CD4-positive, alpha-beta T cell treated with Interleukin-4 for 1 hour (primary cell): ENCODE data around the gene CTNNB1.

Experiments
- DNase-seq, 2 donors: peaks; one replicate each; pipeline ENCODE4 v3.0.0-alpha.2; 2020 to 2022

Gene CTNNB1

GRCh38 chr3:41198950-41199865, at the start of gene CTNNB1:
CTNNB1 (plus strand) TSS chr3:41199505; CDS start chr3:41224069, 24,564 bp downstream.
- peak; percentile 91 to 94 for DNase-seq

DNA sequence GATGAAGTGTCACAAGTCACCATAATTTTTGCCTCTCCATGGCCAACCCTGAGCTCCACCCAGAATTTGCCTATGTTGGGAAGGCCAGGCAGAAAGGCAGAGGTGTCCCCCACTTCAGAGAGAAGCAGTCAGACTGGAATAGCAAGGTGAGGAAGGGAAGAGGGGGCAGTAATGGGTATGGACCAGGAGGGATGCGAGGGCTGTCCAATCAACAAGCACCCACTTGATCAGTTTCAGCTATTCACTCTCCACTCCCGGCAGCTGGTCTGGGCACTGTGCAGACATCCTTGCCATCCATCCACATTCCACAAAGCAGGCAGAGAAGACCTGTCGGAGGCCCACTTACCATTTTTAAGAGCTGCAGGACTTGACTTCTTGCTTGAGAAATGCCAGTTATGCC, 43.5 kb upstream of the CTNNB1 start:
- DNase-seq = no peak

GRCh38 chr3:41158947-41159346, 40.4 kb upstream of the CTNNB1 start:
- no peak for DNase-seq

DNA sequence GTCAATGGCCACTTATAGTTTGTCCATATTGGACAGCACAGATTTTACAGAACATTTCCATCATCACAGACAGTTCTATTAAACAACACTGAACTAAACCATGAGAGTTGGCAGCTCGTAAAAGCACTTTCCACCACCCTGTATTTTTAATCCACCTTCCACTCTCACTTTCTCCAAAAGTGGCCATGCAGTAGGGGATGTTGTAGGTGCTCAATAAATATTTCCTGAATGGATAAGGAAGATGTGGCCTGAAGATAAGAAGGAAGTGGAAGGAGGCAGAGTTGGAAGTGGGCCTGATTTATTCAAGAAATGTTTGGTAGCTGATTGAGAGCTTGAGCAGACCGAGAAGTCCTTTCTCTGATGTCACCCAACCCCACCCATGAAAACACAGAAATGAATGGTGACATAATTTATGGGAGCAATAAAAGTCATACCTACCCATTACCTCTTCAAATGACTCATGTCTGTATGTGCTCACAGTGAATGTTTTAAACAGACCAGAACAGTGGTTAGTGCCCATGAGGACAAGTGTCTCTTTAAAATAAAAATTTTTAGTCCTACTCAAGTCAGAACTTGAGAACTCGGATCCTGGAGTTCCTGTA, 39.6 kb upstream of the CTNNB1 start:
- no peak for DNase-seq

GRCh38 chr3:41162541-41162940, 36.8 kb upstream of the CTNNB1 start:
- DNase-seq = no peak

- DNase-seq = no peak
Observed at GRCh38 chr3:41163006-41163405, 36.3 kb upstream of the CTNNB1 start.

DNA sequence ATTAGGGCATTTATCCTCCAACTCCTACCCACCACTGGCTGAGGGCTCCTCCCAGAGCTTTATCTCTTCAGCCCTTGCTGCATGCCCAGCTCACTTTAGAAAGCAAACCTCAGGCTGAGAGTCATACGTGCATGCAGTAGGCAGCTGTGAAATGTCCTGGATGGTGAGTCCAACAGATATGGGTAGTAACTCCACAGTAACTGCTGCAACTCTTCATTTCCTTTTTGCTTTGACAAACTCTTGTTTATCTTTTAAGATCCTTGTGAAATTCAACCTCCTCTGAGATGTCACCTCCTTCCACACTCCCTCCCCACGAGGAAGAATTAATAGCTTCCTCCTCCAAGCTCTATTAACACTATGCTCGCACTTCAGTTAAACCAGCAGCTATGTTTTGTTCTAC, 35.9 kb upstream of the CTNNB1 start:
- DNase-seq = no peak

GRCh38 chr3:41164777-41165176, 34.5 kb upstream of the CTNNB1 start:
- no peak for DNase-seq

GRCh38 chr3:41167722-41168497, 31.4 kb upstream of the CTNNB1 start:
- no peak for DNase-seq

DNA sequence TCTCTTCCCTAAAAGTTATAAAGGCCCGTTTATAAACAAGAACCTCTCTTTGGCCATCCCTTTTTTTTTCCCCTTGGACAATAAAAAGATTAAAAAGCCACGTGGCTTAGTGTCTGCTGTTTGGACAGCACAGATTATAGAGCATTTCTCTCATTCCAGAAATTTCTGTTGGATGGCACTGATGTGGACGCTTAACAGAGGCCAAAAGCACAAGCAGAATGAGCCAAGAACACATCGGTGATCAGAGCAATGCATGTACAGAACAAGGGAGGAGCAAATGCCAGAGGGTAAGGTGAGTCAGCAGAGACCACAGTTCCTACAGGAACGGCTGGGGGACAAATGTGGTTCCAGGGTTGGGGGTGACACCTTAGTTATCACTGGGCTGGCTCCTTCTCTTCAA, 30.3 kb upstream of the CTNNB1 start:
- DNase-seq = no peak

DNA sequence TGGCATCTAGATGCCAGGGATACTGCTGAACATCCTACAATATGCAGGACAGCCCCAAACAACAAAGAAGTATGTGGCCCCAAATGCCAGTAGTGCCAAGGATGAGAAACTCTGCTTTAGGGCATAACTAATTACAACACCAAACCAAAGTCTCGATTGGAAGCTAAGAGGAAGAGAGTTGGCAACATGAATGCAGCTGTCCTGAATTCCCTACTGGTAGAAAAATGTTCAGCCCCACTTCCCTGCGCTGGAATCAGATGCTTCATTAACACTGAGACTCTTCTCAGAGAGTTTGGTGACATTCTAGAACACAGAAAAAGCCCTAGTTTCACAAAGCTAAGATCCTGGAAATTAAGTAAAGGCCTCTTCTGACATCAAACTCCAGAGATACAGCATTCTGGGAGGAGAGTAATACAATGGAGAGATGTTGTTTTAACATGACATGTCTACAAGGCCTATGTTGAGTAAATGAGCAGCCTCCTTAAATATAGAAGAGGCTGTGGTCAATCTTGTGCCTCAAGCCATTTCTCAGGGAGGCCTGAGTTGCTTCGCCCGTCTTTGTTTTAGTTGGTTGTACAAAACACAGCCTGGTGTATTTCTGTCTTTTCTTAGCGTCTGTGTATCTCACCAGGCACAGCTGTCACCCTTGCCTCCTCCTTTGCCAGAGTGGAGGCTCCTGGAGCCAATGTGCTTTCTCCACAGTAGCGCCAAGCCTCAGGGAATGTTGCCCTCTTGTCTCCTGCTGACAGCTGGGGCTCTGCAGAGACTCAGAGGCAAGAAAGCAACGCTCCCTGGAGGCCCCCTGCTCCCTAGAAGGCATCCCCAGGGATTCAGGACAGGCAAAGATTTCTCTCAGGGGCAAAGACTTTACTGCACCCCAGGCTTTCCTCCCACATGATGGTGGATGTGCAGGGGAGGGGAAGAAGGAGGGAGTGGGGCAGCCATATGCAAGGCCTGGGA, 25.1 kb upstream of the CTNNB1 start:
- no peak for DNase-seq

- DNase-seq = no peak
Observed at GRCh38 chr3:41175365-41175764, 23.9 kb upstream of the CTNNB1 start.

- DNase-seq = no peak
Observed at GRCh38 chr3:41176596-41176995, 22.7 kb upstream of the CTNNB1 start.

DNA sequence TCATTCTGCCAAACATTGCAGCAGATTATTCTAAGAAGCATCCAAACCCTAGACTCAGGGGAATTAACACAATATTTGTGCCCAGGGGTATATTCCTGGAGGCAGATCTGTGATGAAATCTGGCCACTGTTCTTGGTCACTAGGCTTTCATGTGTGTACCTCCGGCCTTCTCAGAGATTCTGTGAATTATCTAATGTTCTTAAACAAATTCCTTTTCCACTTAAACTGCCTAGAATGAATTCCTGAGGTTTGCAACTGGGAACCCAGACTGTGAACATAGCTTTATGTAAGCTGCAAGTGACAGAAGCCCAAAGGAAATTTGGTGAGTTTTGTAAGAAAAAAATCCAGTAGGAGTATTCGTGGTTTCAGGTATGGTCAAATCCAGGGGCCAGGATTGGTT, 20.7 kb upstream of the CTNNB1 start:
- DNase-seq = no peak

GRCh38 chr3:41180396-41180795, 18.9 kb upstream of the CTNNB1 start:
- no peak for DNase-seq

DNA sequence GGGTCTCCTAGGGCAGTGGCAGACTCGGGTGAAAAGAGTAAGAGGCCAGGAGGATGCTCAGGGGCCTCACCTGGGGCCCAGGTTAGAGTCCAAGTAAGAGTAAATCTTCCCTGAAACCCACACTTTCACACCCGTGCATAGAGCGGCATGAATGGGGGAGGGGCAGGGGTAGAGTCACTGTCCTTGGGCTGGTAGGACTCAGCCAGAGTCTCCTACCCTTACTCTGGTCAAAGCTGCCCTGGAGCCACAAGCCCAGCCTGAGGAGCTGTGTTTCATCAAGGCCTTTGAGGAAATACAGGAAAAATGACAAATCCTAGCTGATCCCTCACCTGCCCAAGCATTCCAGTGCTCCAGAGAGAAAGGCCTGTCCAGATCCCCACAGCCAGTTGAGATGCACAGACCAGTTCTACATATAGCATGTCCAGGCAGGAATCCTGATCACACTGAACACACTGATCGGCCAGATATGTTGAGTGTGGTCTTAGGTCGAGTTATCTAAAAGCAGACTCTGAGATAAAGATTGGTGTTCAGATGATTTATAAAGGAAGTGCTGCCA, 16.7 kb upstream of the CTNNB1 start:
- DNase-seq = no peak

DNA sequence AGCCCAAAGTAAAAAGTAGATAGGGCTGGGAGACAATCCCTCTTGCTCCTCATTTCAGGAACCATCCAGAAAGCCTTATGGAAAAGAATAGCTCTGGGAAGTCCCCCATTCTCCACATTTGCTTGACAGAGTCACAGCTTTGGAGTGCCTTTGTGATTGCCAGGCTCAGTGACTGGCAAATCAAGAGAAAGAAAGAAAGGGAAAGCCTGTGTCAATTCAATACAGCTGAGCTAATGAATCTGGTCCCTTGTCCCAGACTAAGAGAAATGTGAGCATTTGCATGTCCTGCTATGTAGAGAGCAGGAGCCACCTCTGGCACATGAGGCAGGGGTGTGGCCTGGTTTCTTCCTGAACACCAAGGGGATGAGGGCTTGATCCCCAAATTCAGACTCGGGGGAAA, 14.9 kb upstream of the CTNNB1 start:
- no peak for DNase-seq

GRCh38 chr3:41186297-41186696, 13.0 kb upstream of the CTNNB1 start:
- DNase-seq = no peak

GRCh38 chr3:41188306-41188705, 11.0 kb upstream of the CTNNB1 start:
- DNase-seq = no peak

- no peak for DNase-seq
Observed at GRCh38 chr3:41190509-41191284, 8.6 kb upstream of the CTNNB1 start.

DNA sequence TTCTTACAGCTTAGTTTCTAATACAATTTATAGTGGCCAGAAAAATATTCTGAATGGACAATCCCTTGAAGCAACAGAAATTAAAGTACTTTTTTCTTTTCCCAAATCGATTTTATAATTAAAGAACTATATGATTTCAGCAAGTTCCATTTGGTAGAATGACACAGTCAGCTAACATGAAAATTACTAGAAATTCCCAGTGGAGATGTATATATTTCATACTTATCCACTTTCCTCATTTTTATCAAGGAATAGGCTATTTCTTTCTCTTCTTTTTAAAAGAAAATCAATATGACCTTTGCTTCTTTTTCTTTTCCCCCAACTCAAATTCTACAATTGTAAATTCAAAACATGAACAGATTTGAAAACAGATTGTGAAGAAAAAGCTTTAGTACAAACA, 6.4 kb upstream of the CTNNB1 start:
- no peak for DNase-seq
